ENCODE data around the gene TLCD2.
A peak's percentile ranks its signal among the peaks of the same experiment; 100 is the strongest.
"Not testable (repeated sequence)": the region's sequence is repeated elsewhere in the genome, so short reads cannot be mapped to it uniquely, and the experiment has no call there.

The TLCD2 gene

DNA sequence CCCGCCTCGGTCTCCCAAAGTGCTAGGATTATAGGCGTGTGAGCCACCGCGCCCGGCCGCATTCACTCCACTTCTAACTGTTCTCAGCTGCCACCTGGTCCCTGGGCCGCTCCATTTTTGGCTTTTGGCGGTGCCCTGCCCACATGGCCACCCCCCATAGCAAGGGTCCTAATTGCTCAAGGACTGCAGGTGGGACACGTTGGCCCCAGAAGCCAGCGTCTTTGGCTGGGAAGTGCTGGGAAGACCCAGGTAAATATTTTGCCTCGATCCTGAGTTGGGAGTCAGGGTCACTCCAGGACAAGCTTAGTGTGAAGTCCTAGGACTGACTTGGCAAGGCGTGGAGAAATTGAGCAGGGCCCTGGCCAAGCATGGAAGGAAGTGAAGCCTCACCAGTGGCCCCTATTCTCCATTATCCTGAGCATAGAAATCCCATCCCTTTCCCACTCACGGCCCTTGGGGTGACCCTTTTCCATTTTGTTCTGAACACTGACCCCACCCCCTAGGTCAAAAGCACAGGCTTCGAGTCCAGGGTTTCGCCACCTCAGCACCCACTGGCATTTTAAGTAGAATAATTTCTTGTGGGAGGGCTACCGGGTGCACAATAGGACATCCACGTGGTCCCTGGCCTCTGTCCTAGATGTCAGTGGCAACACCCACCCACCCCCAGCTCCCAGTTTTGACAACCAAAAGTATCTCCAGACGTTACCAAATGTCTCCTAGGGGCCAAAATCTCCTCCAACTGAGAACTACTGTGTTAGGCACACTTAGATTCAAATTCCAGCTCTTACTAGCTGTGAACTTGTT is 8.4 kb upstream of the TLCD2 start:
- no peak for FAIRE-seq
- DNase-seq (ENCODE audit: extremely low spot score, insufficient read length, low read depth): no peak

DNA sequence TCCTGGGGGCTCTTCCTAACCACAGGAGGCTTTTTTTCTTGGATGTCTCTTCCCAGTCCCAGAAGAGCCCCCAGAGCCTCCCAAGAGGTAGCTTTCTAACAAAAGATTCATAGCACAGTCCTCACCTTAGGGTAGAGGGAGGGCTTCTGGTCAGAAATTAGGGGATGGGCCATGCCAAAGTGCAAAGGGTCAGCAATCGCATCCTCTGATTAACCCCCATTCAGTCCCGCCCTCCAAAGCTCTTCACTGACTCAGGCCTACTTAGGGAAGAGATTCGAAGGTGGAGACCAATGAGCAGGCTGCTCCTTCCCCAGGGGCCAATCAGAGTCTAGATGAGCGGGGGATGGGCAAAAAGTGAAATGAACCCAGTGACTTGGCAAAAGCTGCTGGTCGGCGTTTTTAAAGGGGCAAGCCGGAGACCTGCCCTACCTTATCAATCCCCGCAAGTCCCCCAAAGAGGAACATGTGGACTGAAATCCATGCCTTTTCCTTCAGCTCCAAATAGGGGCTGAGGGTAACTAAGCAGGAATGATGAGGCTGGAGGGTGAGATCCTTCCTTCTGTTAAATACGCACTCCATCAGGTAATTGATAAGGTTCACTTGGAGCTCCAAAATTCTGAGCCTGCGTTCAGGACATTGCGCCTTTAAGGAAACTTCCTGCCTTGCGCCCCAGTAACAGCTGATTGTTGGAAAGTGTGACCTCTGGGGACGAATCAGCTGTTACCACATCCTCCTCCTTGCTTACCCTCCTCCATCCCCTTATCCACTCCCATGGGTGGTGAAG is 6.9 kb upstream of the TLCD2 start:
- FAIRE-seq (peak; percentile 99), DNase-seq (ENCODE audit: extremely low spot score, insufficient read length, low read depth) (peak; percentile 81)

DNA sequence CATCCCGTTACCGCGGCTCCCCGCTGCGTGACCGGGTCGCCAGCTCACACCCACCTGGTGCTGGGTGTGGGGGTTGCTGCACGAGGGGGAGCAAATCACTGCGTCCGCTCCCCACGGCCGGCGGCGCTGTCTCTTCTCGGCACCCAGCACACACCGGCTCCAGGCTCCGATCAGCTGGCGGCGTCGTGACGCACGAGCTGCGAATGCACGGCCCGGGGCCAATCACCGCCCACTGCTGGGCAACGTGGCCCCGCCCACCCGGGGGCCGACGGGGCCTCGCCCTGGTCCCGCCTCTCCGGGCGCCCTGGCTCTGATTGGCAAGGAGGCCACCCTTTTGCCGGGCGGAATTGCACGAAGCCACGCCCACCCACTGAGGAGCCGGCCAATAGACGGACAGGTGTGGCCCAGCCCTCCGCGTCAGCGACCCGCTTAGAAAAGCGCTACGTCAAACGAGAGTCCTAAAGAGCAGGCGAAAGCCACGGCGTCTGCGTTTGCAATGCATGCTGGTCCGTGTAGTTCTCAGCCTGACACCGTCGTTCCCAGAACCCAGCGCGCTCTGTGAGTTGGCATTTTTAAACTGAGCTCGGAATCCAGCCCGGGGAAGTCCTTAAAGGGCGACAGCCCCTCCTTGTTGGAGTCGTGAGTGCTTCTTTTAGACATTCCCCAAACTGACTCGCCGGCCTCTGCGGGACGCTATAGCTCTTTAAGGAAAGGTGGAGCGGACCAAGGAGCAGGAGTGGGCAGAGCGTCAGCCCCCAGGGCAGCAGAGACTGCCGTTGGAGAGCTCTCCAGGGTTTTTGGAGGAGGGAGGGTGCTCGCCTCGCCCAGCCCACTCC is 6.1 kb upstream of the TLCD2 start:
- peak; percentile 100 for FAIRE-seq
- peak; percentile 100 for DNase-seq (ENCODE audit: extremely low spot score, insufficient read length, low read depth)

DNA sequence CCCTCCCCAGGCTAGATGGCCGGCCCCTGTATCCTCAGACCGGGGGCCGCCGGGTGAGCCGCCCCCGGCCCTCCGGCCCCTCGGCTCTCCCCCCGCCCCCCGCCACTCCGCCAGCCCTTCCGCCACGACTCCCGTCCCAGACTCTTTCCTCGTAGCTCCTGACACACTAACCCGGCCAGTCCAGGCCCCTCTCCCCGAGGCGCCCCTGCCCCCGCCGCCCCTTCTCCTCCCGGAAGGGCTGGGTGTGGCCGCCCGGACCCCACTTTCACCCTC is 5.6 kb upstream of the TLCD2 start:
- no peak for DNase-seq (ENCODE audit: extremely low spot score, insufficient read length, low read depth)
- FAIRE-seq: no peak

DNA sequence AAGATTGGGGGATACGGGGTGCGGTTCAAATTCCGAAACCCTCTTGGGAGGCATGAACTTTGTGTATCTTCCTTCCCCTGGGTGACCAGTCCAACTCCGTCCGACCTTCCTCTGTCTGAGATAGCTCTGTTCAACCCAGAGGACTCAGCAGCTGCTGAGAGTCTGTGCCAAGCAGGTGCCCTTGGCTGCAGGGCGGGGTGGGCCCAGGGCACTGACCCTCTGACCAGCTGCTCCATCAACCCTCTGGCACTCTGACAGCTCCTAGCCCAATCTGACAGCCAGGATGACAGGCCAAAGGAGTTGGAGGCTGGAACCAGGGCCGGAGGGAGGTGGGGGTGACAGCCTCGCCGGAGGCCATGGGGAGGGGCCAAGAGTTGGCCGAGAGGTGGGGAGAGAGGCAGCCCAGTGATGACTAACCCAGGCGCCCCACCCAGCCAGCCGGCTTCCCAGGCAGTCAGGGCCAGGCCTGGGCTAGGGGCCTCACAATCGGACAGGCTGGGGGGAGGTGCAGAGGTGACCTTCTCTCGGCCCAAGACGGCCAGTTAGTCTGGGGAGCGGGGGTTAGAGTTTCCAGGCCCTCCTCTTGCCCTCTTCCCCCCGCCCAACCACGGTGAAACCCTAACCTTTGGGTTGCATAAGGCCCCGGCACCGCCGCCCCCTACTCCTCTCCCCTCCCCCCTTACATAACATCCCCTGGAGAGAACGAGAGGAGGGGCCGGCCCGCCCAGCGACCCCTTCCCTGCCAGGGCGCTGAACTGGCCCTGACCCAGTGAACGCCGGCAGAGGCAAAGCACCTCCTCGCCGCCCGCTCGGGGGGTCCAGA is 5.0 kb upstream of the TLCD2 start:
- FAIRE-seq (no peak), DNase-seq (ENCODE audit: extremely low spot score, insufficient read length, low read depth) (no peak)

DNA sequence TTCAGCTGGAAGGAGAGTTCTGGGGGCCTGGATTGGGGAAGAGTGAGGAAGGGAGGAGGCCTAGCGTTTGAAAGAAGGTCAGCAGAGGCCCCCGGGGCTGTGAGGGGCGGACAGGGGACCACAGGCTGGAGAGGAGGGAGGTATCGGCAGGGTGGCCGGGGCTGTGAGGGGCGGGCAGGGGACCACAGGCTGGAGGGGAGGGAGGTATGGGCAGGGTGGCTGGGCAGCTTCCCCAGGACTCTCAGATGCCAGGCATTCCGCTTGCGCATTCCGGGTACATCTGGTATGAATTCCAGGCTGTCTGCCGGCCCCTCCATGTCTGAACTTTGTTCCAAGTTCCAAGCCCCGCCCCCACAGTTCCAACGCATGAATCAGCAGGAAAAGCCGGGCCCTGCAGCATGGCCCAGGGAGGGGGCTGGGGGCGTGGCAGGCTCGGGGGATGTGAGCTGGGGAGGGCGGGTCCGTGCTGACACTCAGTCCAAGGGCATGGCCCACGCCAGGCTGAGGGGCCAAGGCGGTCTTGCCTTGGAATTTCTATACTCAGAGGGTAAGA is 4.3 kb upstream of the TLCD2 start:
- FAIRE-seq (no peak), DNase-seq (ENCODE audit: extremely low spot score, insufficient read length, low read depth) (no peak)

DNA sequence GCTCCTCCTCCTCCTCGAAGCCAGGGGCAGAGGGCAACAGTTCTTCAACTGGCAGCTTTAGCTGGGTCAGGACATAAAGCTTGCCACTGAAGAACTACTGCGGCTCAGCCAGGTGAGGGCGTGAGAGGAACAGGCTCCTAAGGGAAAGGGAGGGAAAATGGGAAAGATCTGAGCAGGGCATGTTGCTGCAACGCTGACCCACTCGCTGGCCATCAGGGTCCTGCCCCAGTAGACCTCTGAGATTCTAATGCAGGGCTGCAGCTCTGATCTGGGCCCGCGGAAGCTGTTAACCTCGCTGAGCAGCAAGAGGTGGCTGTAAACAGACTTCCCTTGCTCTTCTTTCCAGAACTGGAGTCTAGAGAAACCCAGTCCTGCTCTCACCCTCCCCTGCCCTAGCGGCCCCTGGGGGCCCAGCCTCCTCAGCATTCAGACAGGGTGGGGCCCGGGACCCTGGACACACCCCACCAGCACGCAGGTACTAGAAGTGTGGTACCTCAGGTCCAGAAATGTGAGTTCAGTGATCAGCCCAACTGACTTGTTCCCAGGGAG is 3.8 kb upstream of the TLCD2 start:
- no peak for FAIRE-seq
- DNase-seq (ENCODE audit: extremely low spot score, insufficient read length, low read depth): no peak

DNA sequence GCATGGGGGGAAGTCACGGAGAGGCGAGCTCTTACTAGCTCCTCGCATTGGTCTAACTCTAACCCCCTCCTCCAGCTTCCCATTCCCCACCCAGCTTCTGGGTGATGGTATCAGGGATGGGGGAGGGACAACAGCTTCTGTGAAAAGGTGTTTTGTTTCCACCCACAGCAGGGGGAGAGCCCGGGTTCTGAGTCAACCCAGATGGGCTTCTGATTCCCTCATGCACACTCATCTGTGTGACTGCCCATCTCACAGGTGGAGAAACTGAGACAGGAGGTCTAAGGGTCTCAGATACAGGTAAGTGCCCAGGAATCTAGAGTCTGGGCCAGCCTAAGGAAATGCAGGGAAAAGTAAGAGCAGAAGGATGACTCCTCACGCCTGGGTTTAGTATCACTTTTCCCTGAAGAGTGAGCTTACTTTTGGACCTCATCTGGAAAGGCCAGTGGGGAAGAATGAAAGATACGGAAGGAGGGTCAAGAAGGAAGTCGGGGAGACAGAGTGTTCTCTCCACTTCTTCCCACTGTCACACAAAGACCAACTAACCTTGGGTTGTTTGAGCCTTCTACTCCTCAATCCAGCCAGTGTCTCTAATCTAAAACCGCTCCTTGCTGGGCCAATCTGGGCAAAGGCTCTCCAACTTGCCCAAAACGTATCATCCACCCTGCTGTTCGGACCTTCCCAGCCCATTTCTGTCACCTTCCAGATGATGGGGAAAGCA is 3.1 kb upstream of the TLCD2 start:
- no peak for FAIRE-seq
- DNase-seq (ENCODE audit: extremely low spot score, insufficient read length, low read depth): no peak

DNA sequence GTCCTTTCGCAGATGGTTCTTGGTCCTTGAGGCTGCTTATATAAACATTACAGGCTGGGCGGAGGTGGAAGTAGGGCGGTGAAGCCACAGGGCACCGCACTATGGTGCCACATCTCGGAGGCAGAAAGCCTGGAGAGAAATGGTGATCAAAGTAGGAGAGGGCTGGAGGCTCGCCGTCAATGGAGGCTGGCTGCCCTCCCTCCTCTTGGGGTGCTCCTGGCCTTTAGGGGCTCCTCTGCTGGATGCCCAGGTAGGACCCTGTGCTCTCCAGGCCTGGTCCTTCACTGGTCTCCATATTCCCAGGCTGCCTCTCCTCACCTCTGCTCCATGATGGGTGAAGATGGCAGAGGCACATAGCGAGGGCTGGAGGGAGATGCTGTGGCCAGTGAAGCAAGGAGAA is 2.1 kb upstream of the TLCD2 start:
- FAIRE-seq (no peak), DNase-seq (ENCODE audit: extremely low spot score, insufficient read length, low read depth) (no peak)

DNA sequence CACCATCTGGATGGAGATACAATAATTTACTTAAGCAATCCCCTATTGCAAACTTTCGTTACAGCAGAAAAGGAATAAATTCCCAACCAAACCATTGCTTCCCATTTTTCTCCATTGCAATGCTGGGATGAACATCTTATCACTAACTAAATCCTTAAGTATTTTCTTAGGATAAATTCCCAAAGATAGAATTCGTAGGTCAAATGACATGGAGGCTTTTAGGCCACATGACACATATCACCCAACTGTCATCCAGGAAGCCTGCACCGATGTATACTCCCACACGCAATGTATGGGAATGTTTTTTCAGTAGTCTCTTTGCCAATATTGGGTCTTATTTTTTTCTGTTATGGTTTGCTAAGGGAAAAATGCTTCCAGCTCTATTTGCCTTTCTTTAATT is 1.6 kb upstream of the TLCD2 start:
- DNase-seq (ENCODE audit: extremely low spot score, insufficient read length, low read depth) (no peak), FAIRE-seq (no peak)

DNA sequence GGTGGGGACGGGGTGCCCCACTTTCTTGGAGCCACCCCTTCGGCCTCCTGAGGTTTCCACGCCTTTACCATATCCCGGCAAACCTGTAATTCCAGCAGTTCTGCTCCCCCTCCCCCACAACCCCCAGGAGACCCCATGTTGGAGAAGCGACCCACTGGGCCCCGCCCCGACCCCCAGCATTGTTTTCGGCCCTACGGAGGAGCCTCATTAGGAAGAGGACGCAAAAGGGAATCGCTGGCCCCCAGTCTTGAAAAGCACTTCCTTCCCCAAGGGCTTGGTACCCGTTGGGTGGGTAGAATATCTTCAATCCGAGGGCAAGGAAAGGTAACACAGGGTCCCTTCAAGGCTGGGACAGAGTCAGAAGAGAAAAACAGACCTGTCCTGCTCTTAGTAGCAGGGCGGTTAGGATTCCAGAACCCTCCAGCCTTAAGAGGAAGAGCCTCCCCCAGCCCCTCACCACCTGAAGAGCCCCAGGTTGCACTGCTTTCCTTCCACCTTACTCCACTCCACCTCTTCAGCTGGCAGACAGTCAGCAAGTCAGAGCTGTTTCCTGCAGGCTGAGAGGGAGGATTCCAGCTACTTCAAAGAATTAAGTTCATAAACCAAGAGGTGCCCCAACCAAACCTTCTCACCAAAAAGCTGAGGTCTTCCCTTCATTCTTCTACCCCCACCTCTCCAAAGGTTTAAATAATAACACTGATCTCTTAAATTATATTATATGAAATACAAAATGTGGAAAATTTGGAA is 803 bp upstream of the TLCD2 start:
- DNase-seq (ENCODE audit: extremely low spot score, insufficient read length, low read depth) (no peak), FAIRE-seq (no peak)

DNA sequence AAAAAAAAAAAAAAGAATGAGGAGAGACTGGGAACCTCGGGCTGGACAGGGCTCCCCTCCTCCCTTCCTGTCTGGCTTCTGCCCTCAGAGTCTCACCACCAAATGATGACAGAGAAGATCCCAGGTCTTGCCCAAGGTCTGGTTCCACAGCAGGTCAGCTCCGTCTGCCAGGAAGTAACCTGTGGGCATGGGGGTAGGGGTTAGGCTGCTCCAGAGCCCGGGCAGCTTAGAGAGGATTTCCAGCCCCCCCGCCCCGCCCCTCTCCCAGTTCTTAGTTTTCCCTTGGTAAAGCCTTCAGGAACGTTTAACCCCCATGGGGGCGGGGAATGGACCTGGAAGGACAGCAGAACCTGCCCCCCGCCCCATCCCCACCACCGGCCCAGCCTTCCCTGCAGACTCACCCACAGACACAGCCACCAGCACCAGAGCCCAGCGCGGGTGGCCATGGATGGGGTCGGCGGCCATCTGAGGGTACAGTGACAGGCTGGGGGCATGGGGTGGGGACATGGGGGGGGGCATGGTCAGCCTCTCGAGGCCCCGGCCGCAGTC is 700 bp downstream of the TLCD2 start:
- DNase-seq (ENCODE audit: extremely low spot score, insufficient read length, low read depth) (no peak), FAIRE-seq (no peak)

DNA sequence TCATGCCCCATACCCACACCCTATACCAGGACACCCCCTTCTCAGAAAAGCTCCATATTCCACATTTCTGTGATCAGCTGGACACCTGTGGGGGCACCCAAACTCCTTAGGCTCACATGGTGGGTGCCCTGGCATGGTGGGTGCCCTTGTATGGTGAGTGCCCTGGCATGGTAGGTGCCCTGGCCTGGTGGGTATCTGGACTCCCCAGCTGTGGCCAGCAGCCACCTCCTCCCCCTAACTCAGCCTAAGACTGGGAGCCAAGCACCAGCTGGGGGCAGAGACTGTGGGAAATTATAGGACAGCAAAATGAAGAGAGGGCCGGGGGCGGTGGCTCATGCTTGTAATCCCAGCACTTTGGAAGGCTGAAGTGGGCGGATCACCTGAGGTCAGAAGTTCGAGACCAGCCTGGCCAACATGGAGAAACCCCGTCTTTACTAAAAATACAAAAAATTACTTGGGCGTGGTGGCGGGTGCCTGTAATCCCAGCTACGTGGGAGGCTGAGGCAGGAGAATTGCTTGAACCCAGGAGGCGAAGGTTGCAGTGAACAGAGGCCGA is 1.3 kb downstream of the TLCD2 start:
- FAIRE-seq; DNase-seq (ENCODE audit: extremely low spot score, insufficient read length, low read depth): not testable (repeated sequence)

DNA sequence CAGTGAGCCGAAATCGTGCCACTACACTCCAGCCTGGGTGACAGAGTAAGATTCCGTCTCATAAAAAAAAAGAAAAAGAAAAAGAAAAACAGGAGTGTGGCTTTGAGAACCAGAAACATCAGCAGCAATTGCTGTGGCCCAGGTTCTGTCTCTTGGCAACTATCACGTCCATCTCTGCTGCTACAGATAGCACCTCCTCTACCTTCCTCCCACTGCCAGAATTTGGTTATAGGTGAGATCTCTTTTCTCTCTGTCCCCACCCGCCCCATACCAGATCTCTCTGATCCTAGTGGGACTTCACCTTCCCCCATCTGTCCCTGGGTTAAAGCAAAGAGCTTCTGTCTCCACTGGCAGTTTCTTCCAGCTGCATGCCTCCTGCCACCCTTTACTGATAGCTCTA is 3.1 kb downstream of the TLCD2 start:
- FAIRE-seq: no peak
- DNase-seq (ENCODE audit: extremely low spot score, insufficient read length, low read depth): no peak

DNA sequence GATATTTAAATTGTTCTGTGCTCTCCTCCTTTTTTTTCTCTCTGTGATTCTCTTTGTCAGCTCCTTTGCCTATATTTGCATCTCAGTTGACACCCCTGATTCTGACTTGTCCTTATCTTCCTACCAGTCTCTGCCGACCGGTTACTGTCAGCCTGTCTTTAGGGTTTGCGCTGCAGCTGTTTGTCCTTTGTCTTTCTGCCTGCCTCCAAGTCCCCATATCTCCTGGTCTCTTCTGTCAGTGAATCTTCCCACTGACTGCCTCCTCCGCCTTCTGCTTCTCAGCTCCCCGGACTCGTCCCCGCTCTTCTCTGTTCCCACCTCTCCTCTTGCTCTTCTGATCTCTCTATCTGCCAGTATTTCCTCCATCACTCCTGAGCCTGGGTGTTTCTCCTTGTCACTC is 5.2 kb downstream of the TLCD2 start:
- DNase-seq (ENCODE audit: extremely low spot score, insufficient read length, low read depth) (no peak), FAIRE-seq (no peak)

DNA sequence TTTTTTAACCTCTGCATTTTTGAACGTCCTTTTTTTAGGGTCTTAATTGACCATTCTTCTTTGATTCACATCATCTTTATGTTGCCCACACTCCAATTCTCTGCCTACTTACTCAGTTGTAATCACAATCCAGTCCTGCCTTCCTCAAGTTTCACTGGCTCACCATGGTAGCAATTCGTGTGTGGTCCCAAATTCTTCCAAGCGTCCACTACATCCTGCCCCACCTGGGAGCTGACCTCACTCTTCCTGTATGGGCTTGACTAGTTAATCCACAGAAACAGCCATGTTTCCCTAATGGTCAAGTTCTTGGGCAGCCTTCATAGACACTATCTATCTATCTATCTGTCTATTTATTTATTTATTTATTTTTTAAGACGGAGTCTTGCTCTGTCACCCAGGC is 7.1 kb downstream of the TLCD2 start:
- no peak for DNase-seq (ENCODE audit: extremely low spot score, insufficient read length, low read depth)
- no peak for FAIRE-seq

DNA sequence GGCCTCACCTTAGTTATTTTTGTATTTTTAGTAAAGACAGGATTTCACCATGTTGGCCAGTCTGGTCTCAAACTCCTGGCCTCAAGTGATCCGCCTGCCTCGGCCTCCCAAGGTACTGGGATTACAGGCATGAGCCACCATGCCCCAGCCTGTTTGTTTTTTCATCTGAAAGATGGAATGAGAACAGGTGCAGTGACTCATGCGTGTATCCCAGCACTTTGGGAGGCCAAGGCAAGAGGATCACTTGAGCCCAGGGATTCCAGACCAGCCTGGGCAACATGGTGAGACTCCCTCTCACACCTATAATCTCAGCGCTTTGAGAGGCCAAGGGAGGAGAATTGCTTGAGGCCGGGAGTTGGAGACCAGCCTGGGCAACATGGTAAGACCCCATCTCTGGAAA is 10.3 kb downstream of the TLCD2 start:
- DNase-seq (ENCODE audit: extremely low spot score, insufficient read length, low read depth); FAIRE-seq: not testable (repeated sequence)

DNA sequence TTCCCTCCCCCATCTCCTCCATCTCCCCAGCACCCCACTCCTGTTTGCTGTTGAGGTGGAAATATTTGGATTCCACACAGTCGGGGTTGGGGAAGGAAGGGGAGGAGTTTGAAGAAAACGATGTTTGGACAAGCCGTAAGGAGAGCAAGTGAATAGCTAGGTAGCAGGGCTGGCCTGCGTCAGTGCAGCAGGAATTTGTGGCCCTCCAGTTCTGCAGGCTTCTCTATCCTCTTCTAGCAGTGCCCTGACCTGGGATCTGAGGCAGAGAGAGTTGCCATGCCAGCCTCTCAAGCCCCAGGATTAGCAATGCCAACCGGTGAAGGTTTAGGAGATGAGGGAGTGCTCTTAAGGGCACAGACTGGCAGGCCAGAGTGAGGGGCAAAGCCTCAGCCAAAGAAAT is 12.5 kb downstream of the TLCD2 start:
- FAIRE-seq: no peak
- DNase-seq (ENCODE audit: extremely low spot score, insufficient read length, low read depth): no peak
